Activated CD4-positive, alpha-beta T cell treated with anti-CD3 and anti-CD28 coated beads, Interleukin-2, amount 10 ng/mL, durations not matched to agents 24 days and 14 days (primary cell): ENCODE measurements around the gene SLC35C1. TPM values are rescaled to one million over a fixed set of nuclear protein-coding genes. Genes with fewer than 3 reads are reported as not detected.

Experiments
- DNase-seq: peaks from one replicate; pipeline ENCODE4 v3.0.0; 2022
- H3K27ac Mint-ChIP-seq: one replicate; pipeline ENCODE4 v1.8.0; 2022; ENCODE audit warnings: mild to moderate bottlenecking, mixed read lengths
- H3K27me3 Mint-ChIP-seq: one replicate; pipeline ENCODE4 v1.8.0; 2022; ENCODE audit warnings: mixed read lengths
- H3K36me3 Mint-ChIP-seq: one replicate; pipeline ENCODE4 v1.8.0; 2022; ENCODE audit warnings: low read depth, mild to moderate bottlenecking, mixed read lengths
- H3K4me1 Mint-ChIP-seq: one replicate; pipeline ENCODE4 v1.8.0; 2021; ENCODE audit warnings: mixed read lengths
- H3K4me3 Mint-ChIP-seq: one replicate; pipeline ENCODE4 v1.8.0; 2022; ENCODE audit warnings: mild to moderate bottlenecking, moderate library complexity, mixed read lengths
- H3K9me3 Mint-ChIP-seq: one replicate; pipeline ENCODE4 v1.8.0; 2021; ENCODE audit warnings: mixed read lengths
- intact Hi-C: fragments of 100-400 bp; cut with micrococcal nuclease; formaldehyde crosslinking; loops from one replicate; pipeline ENCODE4 v1.15.1; 2023
- total RNA-seq: library from RNA; stranded (reverse); gene quantifications from 2 replicates; pipeline ENCODE4 v1.2.3, GENCODE V29; 2022

The SLC35C1 gene
- total RNA-seq, 1 donor from 2014 or later = 15.3 TPM

- DNase-seq = no peak
- Mint-ChIP-seq H3K9me3 (no peaks in the 10 kb centered on the region), H3K27me3 (no peaks in the 10 kb centered on the region), H3K36me3 (peaks cover 6% of the 10 kb centered on the region), H3K4me1 (peaks cover 26% of the 10 kb centered on the region), H3K4me3 (no peak overlapping the region), H3K27ac (no peak overlapping the region)
- intact Hi-C loops = no loop called here
Measured at GRCh38 chr11:45851228-45851627, 46.3 kb downstream of the SLC35C1 start.

- DNase-seq = no peak
- Mint-ChIP-seq H3K27ac (no peak overlapping the region), H3K27me3 (no peaks in the 10 kb centered on the region), H3K9me3 (no peaks in the 10 kb centered on the region), H3K36me3 (peaks cover 11% of the 10 kb centered on the region), H3K4me1 (peaks cover 20% of the 10 kb centered on the region), H3K4me3 (no peak overlapping the region)
- intact Hi-C loops = no loop called here
Measured at GRCh38 chr11:45852018-45852711, 47.2 kb downstream of the SLC35C1 start.

- intact Hi-C loops = no loop called here
- no peak overlapping the region for H3K27ac Mint-ChIP-seq
- H3K9me3 Mint-ChIP-seq = no peaks in the 10 kb centered on the region
- peaks cover 20% of the 10 kb centered on the region for H3K4me1 Mint-ChIP-seq
- no peaks in the 10 kb centered on the region for H3K27me3 Mint-ChIP-seq
- no peak for DNase-seq
- peaks cover 14% of the 10 kb centered on the region for H3K36me3 Mint-ChIP-seq
- no peak overlapping the region for H3K4me3 Mint-ChIP-seq
Measured at GRCh38 chr11:45852712-45853101, 47.8 kb downstream of the SLC35C1 start.

- intact Hi-C loops = no loop called here
- H3K27ac Mint-ChIP-seq = no peak overlapping the region
- no peaks in the 10 kb centered on the region for H3K9me3 Mint-ChIP-seq
- no peak for DNase-seq
- H3K36me3 Mint-ChIP-seq = peaks cover 17% of the 10 kb centered on the region
- H3K4me1 Mint-ChIP-seq = peaks cover 16% of the 10 kb centered on the region
- H3K4me3 Mint-ChIP-seq = no peak overlapping the region
- H3K27me3 Mint-ChIP-seq = no peaks in the 10 kb centered on the region
Measured at GRCh38 chr11:45853332-45854219, 48.6 kb downstream of the SLC35C1 start.

- DNase-seq = no peak
- Mint-ChIP-seq H3K27ac (no peak overlapping the region), H3K4me3 (no peak overlapping the region), H3K36me3 (peaks cover 26% of the 10 kb centered on the region), H3K4me1 (peaks cover 9% of the 10 kb centered on the region), H3K9me3 (no peaks in the 10 kb centered on the region), H3K27me3 (no peaks in the 10 kb centered on the region)
- intact Hi-C loops = no loop called here
Measured at GRCh38 chr11:45855308-45855707, 50.4 kb downstream of the SLC35C1 start.

- Mint-ChIP-seq H3K27ac (no peak overlapping the region), H3K9me3 (no peaks in the 10 kb centered on the region), H3K4me3 (no peak overlapping the region), H3K36me3 (peaks cover 25% of the 10 kb centered on the region), H3K4me1 (peaks cover 5% of the 10 kb centered on the region), H3K27me3 (no peaks in the 10 kb centered on the region)
- no peak for DNase-seq
- intact Hi-C loops = no loop called here
Measured at GRCh38 chr11:45856044-45856468, 51.1 kb downstream of the SLC35C1 start.

GRCh38 chr11:45857961-45858474, 53.1 kb downstream of the SLC35C1 start:
- Mint-ChIP-seq H3K4me1 (peaks cover 2% of the 10 kb centered on the region), H3K27me3 (no peaks in the 10 kb centered on the region), H3K36me3 (peaks cover 34% of the 10 kb centered on the region), H3K27ac (no peak overlapping the region), H3K4me3 (no peak overlapping the region), H3K9me3 (no peaks in the 10 kb centered on the region)
- intact Hi-C loops = no loop called here
- no peak for DNase-seq

- Mint-ChIP-seq H3K27ac (no peak overlapping the region), H3K9me3 (no peaks in the 10 kb centered on the region), H3K36me3 (peaks cover 37% of the 10 kb centered on the region), H3K4me3 (no peak overlapping the region), H3K4me1 (peaks cover under 1% of the 10 kb centered on the region), H3K27me3 (no peaks in the 10 kb centered on the region)
- no peak for DNase-seq
- intact Hi-C loops = no loop called here
Measured at GRCh38 chr11:45858751-45859398, 53.9 kb downstream of the SLC35C1 start.

GRCh38 chr11:45859661-45860140, 54.8 kb downstream of the SLC35C1 start:
- Mint-ChIP-seq H3K4me3 (no peak overlapping the region), H3K36me3 (peaks cover 37% of the 10 kb centered on the region), H3K27ac (no peak overlapping the region), H3K27me3 (no peaks in the 10 kb centered on the region), H3K9me3 (no peaks in the 10 kb centered on the region), H3K4me1 (no peaks in the 10 kb centered on the region)
- intact Hi-C loops = no loop called here
- DNase-seq = no peak

- peaks cover 39% of the 10 kb centered on the region for H3K36me3 Mint-ChIP-seq
- DNase-seq = no peak
- H3K4me3 Mint-ChIP-seq = no peak overlapping the region
- H3K27me3 Mint-ChIP-seq = no peaks in the 10 kb centered on the region
- no peaks in the 10 kb centered on the region for H3K4me1 Mint-ChIP-seq
- H3K27ac Mint-ChIP-seq = no peak overlapping the region
- H3K9me3 Mint-ChIP-seq = no peaks in the 10 kb centered on the region
- intact Hi-C loops = no loop called here
Measured at GRCh38 chr11:45860348-45860747, 55.4 kb downstream of the SLC35C1 start.

- H3K27ac Mint-ChIP-seq = no peak overlapping the region
- H3K4me3 Mint-ChIP-seq = no peak overlapping the region
- DNase-seq = no peak
- intact Hi-C loops = no loop called here
- no peaks in the 10 kb centered on the region for H3K9me3 Mint-ChIP-seq
- H3K4me1 Mint-ChIP-seq = no peaks in the 10 kb centered on the region
- no peaks in the 10 kb centered on the region for H3K27me3 Mint-ChIP-seq
- H3K36me3 Mint-ChIP-seq = peaks cover 39% of the 10 kb centered on the region
Measured at GRCh38 chr11:45860764-45861510, 56.0 kb downstream of the SLC35C1 start.
